WTC11 (cell line): ENCODE data around the gene CIB2. TPM values are rescaled to one million over a fixed set of nuclear protein-coding genes. Genes with fewer than 3 reads are reported as not detected.

Experiments
- ARID4B ChIP-seq: sonication (generic); formaldehyde crosslinking; IDR thresholded peaks from 2 replicates; pipeline ENCODE4 v1.8.0; 2023; ENCODE audit warnings: missing genetic modification reagents, mild to moderate bottlenecking, borderline replicate concordance
- CREM ChIP-seq: sonication (generic); formaldehyde crosslinking; IDR thresholded peaks from 2 replicates; pipeline ENCODE4 v1.8.1; 2022; ENCODE audit warnings: mild to moderate bottlenecking, missing genetic modification reagents, moderate library complexity
- CTCF ChIP-seq: fragments of 200-600 bp; IDR thresholded peaks from 2 replicates; pipeline ENCODE4 v1.8.0; 2022; ENCODE audit warnings: antibody characterized with exemption
- FOXK1 ChIP-seq: sonication (generic); formaldehyde crosslinking; IDR thresholded peaks from 2 replicates; pipeline ENCODE4 v1.8.0; 2022; ENCODE audit warnings: mild to moderate bottlenecking, moderate library complexity, missing genetic modification reagents
- FOXP1 ChIP-seq: sonication (generic); formaldehyde crosslinking; IDR thresholded peaks from 2 replicates; pipeline ENCODE4 v1.8.0; 2022; ENCODE audit warnings: missing genetic modification reagents, mild to moderate bottlenecking, moderate library complexity, borderline replicate concordance
- GRHL2 ChIP-seq: fragments of 250-450 bp; sonication (Bioruptor Pico); IDR thresholded peaks from 2 replicates; pipeline ENCODE4 v1.8.0; 2022; ENCODE audit warnings: mild to moderate bottlenecking, moderate library complexity; ENCODE audit not compliant: insufficient replicate concordance, severe bottlenecking
- IRF1 ChIP-seq: sonication (generic); formaldehyde crosslinking; IDR thresholded peaks from 2 replicates; pipeline ENCODE4 v1.8.0; 2023; ENCODE audit warnings: missing genetic modification reagents
- MAX ChIP-seq: sonication (generic); formaldehyde crosslinking; IDR thresholded peaks from 2 replicates; pipeline ENCODE4 v1.8.0; 2022; ENCODE audit warnings: mild to moderate bottlenecking, missing genetic modification reagents
- MLX ChIP-seq: sonication (generic); formaldehyde crosslinking; IDR thresholded peaks from 2 replicates; pipeline ENCODE4 v1.8.1; 2023; ENCODE audit warnings: mild to moderate bottlenecking, missing genetic modification reagents, moderate library complexity
- MYBL2 ChIP-seq: sonication (generic); formaldehyde crosslinking; IDR thresholded peaks from 2 replicates; pipeline ENCODE4 v1.8.1; 2023; ENCODE audit warnings: mild to moderate bottlenecking, moderate library complexity, missing genetic modification reagents
- NFATC4 ChIP-seq: fragments of 250-450 bp; sonication (Bioruptor Pico); IDR thresholded peaks from 2 replicates; pipeline ENCODE4 v1.9.0; 2021; ENCODE audit warnings: mild to moderate bottlenecking
- NFYB ChIP-seq: sonication (generic); formaldehyde crosslinking; conservative IDR thresholded peaks from 2 replicates; pipeline ENCODE4 v1.8.0; 2022; ENCODE audit warnings: low read depth, missing genetic modification reagents
- NR1H2 ChIP-seq: sonication (generic); formaldehyde crosslinking; IDR thresholded peaks from 2 replicates; pipeline ENCODE4 v1.9.0; 2021; ENCODE audit warnings: mild to moderate bottlenecking, moderate library complexity, missing genetic modification reagents
- NR3C1 ChIP-seq: sonication (generic); formaldehyde crosslinking; conservative IDR thresholded peaks from 2 replicates; pipeline ENCODE4 v1.8.1; 2023; ENCODE audit warnings: low read depth, mild to moderate bottlenecking, missing genetic modification reagents
- PRDM15 ChIP-seq: sonication (generic); formaldehyde crosslinking; IDR thresholded peaks from 2 replicates; pipeline ENCODE4 v1.8.0; 2022; ENCODE audit warnings: missing genetic modification reagents
- SOX15 ChIP-seq: fragments of 250-450 bp; sonication (Bioruptor Pico); IDR thresholded peaks from 2 replicates; pipeline ENCODE4 v1.9.0; 2021; ENCODE audit warnings: mild to moderate bottlenecking
- TEAD1 ChIP-seq: sonication (generic); formaldehyde crosslinking; IDR thresholded peaks from 2 replicates; pipeline ENCODE4 v1.8.0; 2022; ENCODE audit warnings: mild to moderate bottlenecking, missing genetic modification reagents
- TEAD4 ChIP-seq: sonication (generic); formaldehyde crosslinking; IDR thresholded peaks from 2 replicates; pipeline ENCODE4 v1.8.0; 2022; ENCODE audit warnings: mild to moderate bottlenecking, missing genetic modification reagents
- TP53 ChIP-seq: sonication (generic); formaldehyde crosslinking; IDR thresholded peaks from 2 replicates; pipeline ENCODE4 v1.8.1; 2023; ENCODE audit warnings: mild to moderate bottlenecking, missing genetic modification reagents
- USF1 ChIP-seq: sonication (generic); formaldehyde crosslinking; IDR thresholded peaks from 2 replicates; pipeline ENCODE4 v1.8.0; 2022; ENCODE audit warnings: mild to moderate bottlenecking, missing genetic modification reagents
- ZNF121 ChIP-seq: sonication (generic); formaldehyde crosslinking; IDR thresholded peaks from 2 replicates; pipeline ENCODE4 v1.8.0; 2023; ENCODE audit warnings: missing genetic modification reagents
- total RNA-seq: library from RNA; stranded (reverse); gene quantifications from 3 replicates; pipeline ENCODE4 v1.2.3, GENCODE V29; 2021

Gene CIB2
- total RNA-seq, 1 experiment from 2014 or later = 45.2 TPM

- TF ChIP-seq NFATC4 (no peak), ARID4B (no peak), ZNF121 (peak; percentile 72), NR3C1 (CRISPR knock-in tag) (no peak), CTCF (peak; percentile 35; the same call in 1 of the 2 replicates), SOX15 (CRISPR knock-in tag) (no peak), PRDM15 (CRISPR knock-in tag) (peak; percentile 89), FOXK1 (CRISPR knock-in tag) (peak; percentile 44; the same call in 1 of the 2 replicates), MYBL2 (CRISPR knock-in tag) (peak; percentile 76; the same call in 1 of the 2 replicates), GRHL2 (CRISPR knock-in tag) (no peak), TEAD1 (CRISPR knock-in tag) (peak; percentile 48; the same call in 1 of the 2 replicates), MLX (CRISPR knock-in tag) (no peak), USF1 (peak; percentile 53; the same call in 1 of the 2 replicates), TEAD4 (CRISPR knock-in tag) (no peak), IRF1 (CRISPR knock-in tag) (no peak), NFYB (no peak), NR1H2 (no peak), MAX (CRISPR knock-in tag) (peak; percentile 45; the same call in 1 of the 2 replicates), FOXP1 (CRISPR knock-in tag) (peak; percentile 65; the same call in 1 of the 2 replicates), CREM (0 out of 2 replicates have a peak, but pooled peaks have one; percentile 20), TP53 (peak; percentile 26; the same call in 1 of the 2 replicates)
Observed at GRCh38 chr15:78131295-78132061, at the start of gene CIB2 (continued).
